GM11168 (cell line): ENCODE data around the gene SLC50A1.

ENCODE experiments used
- in situ Hi-C: fragments of 300-500 bp; cut with MboI; formaldehyde crosslinking; loops from one replicate; pipeline ENCODE4 v1.12.0; 2022; ENCODE audit warnings: low sequenced_read_pairs; ENCODE audit not compliant: unreplicated experiment

Gene SLC50A1

DNA sequence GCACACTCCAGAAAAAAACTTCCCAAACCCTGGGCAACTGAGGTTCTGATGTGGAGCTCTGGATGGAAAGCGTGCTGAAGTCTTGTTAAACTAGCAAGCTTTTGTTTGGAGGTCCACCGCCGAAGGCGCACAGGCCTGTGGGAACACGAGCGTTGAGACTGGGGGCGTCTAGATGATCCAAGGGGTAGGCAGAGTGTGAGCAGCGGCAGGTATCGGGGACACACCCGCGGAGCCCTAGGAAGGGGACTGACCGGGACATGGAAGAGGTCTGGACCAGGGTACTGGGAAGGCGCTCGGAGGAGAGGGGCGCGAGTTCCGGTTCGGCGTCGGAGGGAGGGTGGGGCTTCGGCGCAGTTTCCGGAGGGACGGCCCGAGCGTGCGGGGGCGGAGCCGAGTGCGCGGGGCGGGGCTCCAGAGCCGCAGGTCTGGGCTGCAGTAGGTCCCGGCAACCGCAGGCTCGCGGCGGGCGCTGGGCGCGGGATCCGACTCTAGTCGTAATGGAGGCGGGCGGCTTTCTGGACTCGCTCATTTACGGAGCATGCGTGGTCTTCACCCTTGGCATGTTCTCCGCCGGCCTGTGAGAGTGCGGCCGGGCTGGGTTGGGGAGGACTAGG lies at the start of gene SLC50A1:
Gene SLC50A1 (plus strand): TSS at position 438 of the 614 bp plus-strand sequence. CDS start 60 bp downstream, at position 498.
- in situ Hi-C loops, result no loop called here

- in situ Hi-C loops, result no loop called here
Observed at GRCh38 chr1:155086128-155086741, 49.4 kb upstream of the SLC50A1 start.

GRCh38 chr1:155086856-155087535 lies 48.7 kb upstream of the SLC50A1 start:
- in situ Hi-C loops, result no loop called here

GRCh38 chr1:155091071-155092051 lies 44.3 kb upstream of the SLC50A1 start:
- in situ Hi-C loops, result loop anchor here (5.0 kb wide), 1 partner anchor 76 kb away; no protein-coding TSS in a partner anchor

DNA sequence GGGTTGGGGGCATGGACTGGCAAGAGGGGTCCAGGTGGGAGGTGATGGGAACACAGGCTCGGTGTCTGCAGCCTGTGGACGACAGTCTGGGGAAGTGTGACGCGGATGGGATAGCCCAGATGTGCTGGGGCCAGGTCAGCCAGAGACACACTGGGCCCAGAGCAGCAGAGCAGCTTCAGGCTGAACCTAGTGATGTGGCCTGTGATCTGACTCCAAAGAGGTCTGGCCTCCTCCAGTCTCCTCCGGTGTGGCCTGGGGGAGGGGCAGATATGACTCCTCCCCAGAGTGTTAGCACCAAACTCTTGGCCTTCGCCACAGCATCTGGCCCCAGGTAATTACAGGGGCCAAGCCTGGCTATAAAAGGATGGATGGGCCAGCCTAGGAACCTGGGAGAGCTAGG lies 43.5 kb upstream of the SLC50A1 start:
- in situ Hi-C loops, result loop anchor here (5.0 kb wide), 1 partner anchor 75 kb away; no protein-coding TSS in a partner anchor

GRCh38 chr1:155092641-155093040 lies 43.0 kb upstream of the SLC50A1 start:
- in situ Hi-C loops, result loop anchor here (5.0 kb wide), 1 partner anchor 75 kb away; no protein-coding TSS in a partner anchor

DNA sequence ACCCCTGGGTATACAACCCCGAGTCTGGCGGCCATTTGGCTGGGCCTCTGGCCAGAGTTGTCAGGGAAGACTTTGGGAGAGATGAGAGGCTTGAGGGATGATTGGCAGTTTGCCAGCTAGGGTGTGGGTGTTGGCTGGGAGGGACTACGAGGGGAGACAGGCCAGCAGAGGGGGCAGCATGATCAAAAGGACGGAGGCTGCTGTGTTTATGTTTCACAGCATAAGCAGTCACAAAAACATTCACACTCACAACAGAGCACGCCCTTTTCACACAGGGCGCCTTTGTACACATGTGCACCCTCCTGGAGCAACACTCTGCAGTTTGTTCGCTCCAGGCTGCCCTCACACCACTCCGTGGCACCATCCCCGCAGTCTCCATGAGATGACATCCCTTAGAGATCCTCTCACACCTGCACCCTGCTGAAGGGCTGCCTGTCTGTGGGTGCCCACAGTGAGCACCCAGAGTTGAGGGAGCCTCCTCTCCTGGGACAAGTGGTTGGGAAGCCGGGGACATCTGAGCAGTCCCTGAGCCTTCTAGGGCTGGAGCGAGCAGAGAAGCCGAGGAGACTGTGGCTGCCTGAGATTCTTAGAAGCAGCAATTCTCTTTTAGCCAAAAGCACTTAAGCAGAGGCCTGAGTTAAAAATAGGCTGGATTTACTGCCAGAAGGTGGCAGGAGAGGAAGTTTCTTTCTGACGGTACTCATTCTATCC lies 41.6 kb upstream of the SLC50A1 start:
- in situ Hi-C loops, result loop anchor here (5.0 kb wide), 1 partner anchor 73 kb away; no protein-coding TSS in a partner anchor

DNA sequence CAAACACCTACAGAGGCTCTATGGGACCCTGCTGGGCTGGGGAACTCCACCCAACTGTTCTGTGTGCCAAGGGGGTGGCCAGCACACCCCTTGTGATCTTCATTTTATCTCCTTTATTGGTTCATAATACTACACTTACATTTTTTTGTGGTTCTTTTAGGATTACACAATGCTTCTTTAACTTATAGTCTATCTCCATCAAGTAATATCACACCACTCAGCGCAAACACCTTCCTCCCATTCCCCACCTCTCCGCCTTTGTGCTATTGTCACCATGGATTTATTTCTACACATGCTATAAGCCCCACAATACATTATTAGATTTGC lies 41.1 kb upstream of the SLC50A1 start:
- in situ Hi-C loops, result loop anchor here (5.0 kb wide), 1 partner anchor 73 kb away; no protein-coding TSS in a partner anchor

DNA sequence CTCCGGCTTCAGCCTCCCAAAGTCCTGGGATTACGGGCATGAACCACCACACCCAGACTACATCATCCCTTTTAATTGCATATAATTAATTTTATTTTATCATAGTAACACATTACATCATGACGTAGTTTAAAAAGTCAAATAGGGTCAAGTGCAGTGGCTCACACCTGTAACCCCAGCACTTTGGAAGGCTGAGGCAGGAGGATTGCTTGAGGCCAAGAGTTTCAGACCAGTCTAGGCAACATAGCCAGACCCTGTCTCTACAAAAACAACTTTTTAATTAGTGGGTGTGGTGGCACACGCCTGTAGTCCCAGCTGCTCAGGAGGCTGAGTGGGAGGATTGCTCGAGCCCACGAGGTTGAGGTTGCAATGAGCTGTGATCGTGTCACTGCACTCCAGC lies 36.3 kb upstream of the SLC50A1 start:
- in situ Hi-C loops, result no loop called here

DNA sequence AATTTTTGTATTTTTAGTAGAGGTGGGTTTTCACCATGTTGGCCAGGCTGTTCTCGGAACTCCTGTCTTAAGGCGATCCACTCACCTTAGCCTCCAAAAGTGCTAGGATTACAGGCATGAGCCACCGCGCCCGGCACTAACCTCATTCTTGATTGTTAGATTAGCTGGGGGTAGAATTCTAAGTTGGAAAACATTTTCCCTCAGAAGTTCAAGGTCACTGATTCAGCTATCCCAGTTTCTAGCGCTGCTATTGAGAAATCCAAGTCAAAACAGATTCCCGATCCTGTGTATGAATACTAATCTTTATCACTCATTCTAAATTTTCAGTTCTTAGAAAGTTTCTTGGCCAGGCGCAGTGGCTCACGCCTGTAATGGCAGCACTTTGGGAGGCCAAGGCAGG lies 32.3 kb upstream of the SLC50A1 start:
- in situ Hi-C loops, result no loop called here

DNA sequence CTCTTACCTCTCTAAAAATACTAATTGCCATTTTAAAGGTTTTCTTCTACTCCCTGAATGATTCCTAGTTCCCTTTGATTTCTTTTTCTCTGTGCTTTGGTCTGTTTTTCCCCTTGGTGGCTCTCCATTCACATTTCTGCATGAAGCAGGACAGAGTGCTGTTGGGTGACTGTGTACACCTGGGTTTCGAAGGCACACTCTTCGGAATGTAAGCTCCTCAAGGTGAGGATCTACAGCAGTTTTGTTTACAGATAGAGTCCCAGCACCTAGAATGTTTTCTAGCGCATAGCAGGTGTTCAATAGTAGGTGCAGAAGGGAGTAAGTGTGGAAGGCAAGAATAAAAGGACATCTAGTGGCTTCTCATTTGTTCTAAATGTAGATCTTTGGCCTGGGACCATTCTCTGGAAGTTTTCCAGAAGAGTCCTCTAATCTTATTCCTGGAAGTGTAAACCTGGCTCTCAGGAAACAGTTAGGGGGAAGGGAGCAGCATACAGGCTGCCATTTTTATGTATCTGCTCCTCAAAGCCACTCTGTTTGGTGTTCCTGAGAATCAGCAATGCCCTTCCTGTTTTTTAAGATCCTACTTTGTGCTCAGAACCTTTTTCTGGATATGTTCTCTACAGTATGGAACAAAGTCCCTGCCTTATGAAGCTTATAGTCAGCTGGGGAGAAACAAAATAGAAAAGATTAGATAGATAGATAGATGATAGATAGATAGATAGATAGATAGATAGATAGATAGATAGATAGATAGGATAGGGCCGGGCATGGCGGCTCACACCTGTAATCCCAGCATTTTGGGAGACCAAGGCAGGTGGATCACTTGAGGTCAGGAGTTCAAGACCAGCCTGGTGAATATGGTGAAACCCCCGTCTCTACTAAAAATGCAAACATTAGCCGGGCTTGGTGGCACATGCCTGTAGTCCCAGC lies 30.8 kb upstream of the SLC50A1 start:
- in situ Hi-C loops, result no loop called here

GRCh38 chr1:155105604-155106011 lies 30.0 kb upstream of the SLC50A1 start:
- in situ Hi-C loops, result no loop called here

- in situ Hi-C loops, result no loop called here
Observed at GRCh38 chr1:155106862-155107261, 28.8 kb upstream of the SLC50A1 start.

DNA sequence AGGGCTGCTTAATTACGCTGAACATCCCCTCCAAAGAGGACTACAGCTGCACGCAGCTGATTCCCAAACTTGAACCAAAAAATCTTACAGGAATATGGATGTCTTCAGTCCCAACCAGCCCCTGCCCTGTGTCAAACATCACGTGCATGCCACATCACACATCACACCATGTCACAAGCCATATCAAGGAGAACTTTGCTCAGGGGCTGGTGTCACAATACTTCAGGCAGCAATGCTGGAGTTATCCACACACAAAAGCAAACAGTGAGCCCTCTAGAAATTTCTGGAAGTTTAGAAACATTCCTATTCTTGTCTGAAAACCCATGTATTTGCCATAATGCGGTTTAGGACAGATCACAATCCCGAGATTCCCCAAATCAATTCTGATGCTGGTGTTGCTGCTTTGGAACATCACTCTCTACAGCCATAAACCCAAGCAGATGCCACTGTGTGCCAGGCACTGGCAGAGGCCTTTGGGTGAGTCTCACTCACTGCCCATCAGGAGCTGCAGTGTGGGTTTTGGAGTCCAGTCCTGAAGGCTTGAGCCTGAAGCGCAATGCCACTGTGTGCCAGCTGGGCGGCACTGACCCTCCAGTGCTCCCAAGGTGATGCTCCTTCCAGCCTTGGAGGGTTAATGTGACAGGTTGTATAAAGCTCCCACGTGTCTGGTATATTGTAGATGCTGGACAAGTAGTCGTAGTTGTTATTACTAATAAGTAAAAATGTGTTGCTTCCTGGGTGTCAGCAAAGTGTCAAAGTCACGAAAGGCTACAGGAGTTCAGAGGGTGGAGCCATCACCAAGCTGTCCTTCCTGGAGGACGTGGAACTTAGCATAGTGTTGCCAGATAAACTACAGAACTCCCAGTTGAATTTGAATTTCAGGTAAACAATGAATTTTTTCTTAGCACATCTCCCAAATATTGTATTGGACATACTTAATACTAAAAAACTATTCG lies 28.1 kb upstream of the SLC50A1 start:
- in situ Hi-C loops, result no loop called here

DNA sequence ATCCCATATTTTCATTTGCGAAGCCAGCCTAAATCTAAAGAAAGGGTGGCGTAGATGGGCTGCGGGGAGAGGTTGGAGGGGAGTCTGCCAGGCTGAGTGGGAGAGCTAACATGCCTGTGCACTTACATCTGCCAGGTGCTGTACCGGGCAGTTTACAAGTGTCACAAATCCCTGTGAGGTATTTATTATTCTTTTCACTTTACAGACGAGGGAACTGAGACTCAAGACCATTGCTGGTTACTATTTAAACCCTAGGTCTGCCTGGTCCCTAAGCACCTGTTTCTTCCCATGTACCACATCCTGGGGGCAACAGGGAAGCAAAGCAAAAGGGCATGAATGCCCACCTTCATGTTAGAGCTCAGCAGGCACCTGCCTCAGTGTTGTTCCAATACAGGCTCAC lies 27.4 kb upstream of the SLC50A1 start:
- in situ Hi-C loops, result no loop called here

GRCh38 chr1:155110381-155110780 lies 25.3 kb upstream of the SLC50A1 start:
- in situ Hi-C loops, result no loop called here

DNA sequence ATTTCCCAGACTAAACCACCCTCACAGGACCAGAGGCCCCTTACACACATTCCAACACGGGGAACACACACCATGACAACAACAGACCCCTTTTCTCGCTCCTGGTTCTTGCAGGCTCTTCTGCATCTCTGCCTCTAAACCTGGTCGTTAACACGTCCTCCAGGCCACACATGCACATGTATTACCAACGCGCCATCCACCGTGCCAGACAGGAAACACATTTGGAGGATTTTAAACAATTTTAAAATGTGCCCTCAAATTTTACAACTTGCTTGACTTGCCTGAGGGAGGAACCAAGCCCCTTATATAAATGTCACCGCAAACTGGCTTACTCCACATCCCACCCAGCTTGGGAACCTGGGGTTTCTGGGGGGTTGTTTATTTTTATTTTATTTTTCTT lies 24.8 kb upstream of the SLC50A1 start:
- in situ Hi-C loops, result no loop called here
